Panc1 (cell line): ENCODE data around the gene CYP27A1. TPM values are rescaled to one million over a fixed set of nuclear protein-coding genes. Genes with fewer than 3 reads are reported as not detected.

Source experiments
- ATAC-seq: fragments of 200-7000 bp; cut with Tn5 transposase; 2 replicates; pipeline ENCODE4 v1.9.1; 2020; ENCODE audit warnings: mild to moderate bottlenecking, moderate library complexity
- BruUV-seq: library from RNA; stranded (reverse); fragments of 400-500 nt; replicated peaks from 2 replicates; lab custom pipeline; 2021; lab: Mats Ljungman, UMichigan
- CTCF ChIA-PET: fragments of 300-600 bp; sonication (Branson Sonifier 250); formaldehyde crosslinking; loops from one replicate; lab custom pipeline; 2022; ENCODE audit warnings: antibody characterized with exemption; lab: Charles Lee
- POLR2A ChIA-PET: fragments of 300-600 bp; sonication (Branson Sonifier 250); formaldehyde crosslinking; loops from one replicate; lab custom pipeline; 2022; ENCODE audit warnings: antibody characterized with exemption; lab: Charles Lee
- DNase-seq: peaks from one replicate; pipeline ENCODE4 v3.0.0-alpha.2; 2010; ENCODE audit warnings: low read depth, low spot score
- H3K27ac ChIP-seq: 2 replicates; pipeline ENCODE4 v1.5.1; 2011; ENCODE audit warnings: mild to moderate bottlenecking, low read length, inconsistent platforms
- H3K27me3 ChIP-seq: fragments of 200-500 bp; sonication (Bioruptor generic); 2 replicates; pipeline ENCODE4 v1.6.0; 2014; ENCODE audit warnings: low read length, inconsistent platforms; ENCODE audit not compliant: control insufficient read depth, insufficient read depth
- H3K36me3 ChIP-seq: fragments of 200-500 bp; sonication (Bioruptor generic); 2 replicates; pipeline ENCODE4 v1.5.1; 2014; ENCODE audit warnings: inconsistent platforms, mild to moderate bottlenecking, low read length, moderate library complexity; ENCODE audit not compliant: control insufficient read depth, insufficient read depth
- H3K4me1 ChIP-seq: 2 replicates; pipeline ENCODE4 v1.5.1; 2011; ENCODE audit warnings: inconsistent platforms, mild to moderate bottlenecking, low read length, moderate library complexity; ENCODE audit not compliant: control insufficient read depth, insufficient read depth
- H3K4me3 ChIP-seq, 2 experiments: 2 replicates each; pipeline ENCODE4 v1.5.1; 2011 to 2012; ENCODE audit warnings: low read depth in 2 of 2, low read length in 2 of 2, mild to moderate bottlenecking in 2 of 2, inconsistent platforms in 1 of 2, moderate library complexity in 1 of 2
- H3K9me3 ChIP-seq: fragments of 200-500 bp; sonication (Bioruptor generic); 2 replicates; pipeline ENCODE4 v1.5.1; 2014; ENCODE audit warnings: low read depth, mild to moderate bottlenecking, inconsistent platforms, low read length, moderate library complexity; ENCODE audit not compliant: control insufficient read depth, insufficient read depth
- POLR2AphosphoS5 ChIP-seq: IDR thresholded peaks from 2 replicates; pipeline ENCODE4 v1.6.1; 2012; ENCODE audit warnings: mild to moderate bottlenecking, low read depth, low read length, moderate library complexity
- REST ChIP-seq, 2 experiments: IDR thresholded peaks; 2 replicates each; pipeline ENCODE4 v1.6.1; 2011 to 2012; ENCODE audit warnings: low read depth in 2 of 2, control low read depth in 1 of 2, low read length in 1 of 2, mild to moderate bottlenecking in 1 of 2, moderate library complexity in 1 of 2; ENCODE audit not compliant: insufficient read depth in 1 of 2
- SIN3A ChIP-seq: IDR thresholded peaks from 2 replicates; pipeline ENCODE4 v1.6.1; 2012; ENCODE audit warnings: low read depth, mild to moderate bottlenecking, low read length, moderate library complexity, borderline replicate concordance; ENCODE audit not compliant: insufficient read depth
- TCF7L2 ChIP-seq: IDR thresholded peaks from 2 replicates; pipeline ENCODE4 v1.6.1; 2011; ENCODE audit warnings: mild to moderate bottlenecking, low read depth, low read length, inconsistent platforms
- in situ Hi-C: cut with HindIII; loops from 2 replicates; pipeline ENCODE4 v1.10.0; 2016; ENCODE audit warnings: low sequenced_read_pairs, low pct_unique_long_range_greater_than_20kb
- intact Hi-C: fragments of 100-400 bp; cut with micrococcal nuclease; formaldehyde crosslinking; loops from one replicate; pipeline ENCODE4 v1.10.0; 2022; ENCODE audit not compliant: unreplicated experiment
- total RNA-seq: library from RNA; stranded (reverse); gene quantifications from one replicate; pipeline ENCODE4 v1.2.1, GENCODE V29; 2021; ENCODE audit not compliant: unreplicated experiment
- TF ChIP-seq, protein P1 (sequence below): fragments of 450-650 bp; IDR thresholded peaks from 2 replicates; pipeline ENCODE4 v1.5.1; 2017; ENCODE audit warnings: mild to moderate bottlenecking

CYP27A1 gene
- total RNA-seq, 1 experiment from 2014 or later: 7.7 TPM

DNA sequence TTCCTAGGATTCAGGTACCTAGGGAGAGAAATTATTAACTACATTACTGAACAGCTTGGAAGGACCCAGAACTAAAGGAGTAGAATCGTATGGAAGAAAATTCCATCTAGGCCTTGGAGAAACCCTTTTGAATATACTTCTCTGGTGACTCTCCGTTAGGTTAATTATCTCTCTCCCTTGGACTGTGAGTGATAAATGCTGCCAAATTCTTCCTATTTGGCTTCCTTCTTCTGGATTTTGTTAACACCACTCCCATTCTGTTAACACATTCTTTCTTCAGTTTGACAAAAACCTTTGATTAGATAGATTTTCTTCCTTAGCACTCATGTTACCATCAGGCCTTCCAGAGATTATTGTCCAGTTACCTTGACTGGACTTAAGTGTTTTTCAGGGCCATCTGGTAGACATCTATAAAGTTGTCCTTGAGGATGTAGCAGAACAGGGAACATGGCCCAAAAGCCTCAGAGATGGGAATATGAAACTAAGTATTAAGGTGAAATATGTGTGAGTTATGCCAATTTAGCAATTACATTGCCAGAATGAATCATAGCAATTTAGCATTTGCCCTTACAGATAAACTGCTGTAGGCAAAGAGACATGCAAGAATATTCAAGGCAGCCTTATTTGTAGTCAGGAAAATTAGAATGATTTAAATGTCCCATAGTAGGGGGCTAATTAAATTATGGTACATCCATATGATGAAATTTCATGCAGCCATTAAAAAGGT lies 6.7 kb downstream of the CYP27A1 start:
- ChIA-PET CTCF (no interaction called here), POLR2A (no interaction called here)
- Histone ChIP-seq H3K27me3 (no peaks in the 10 kb centered on the region), H3K36me3 (no peaks in the 10 kb centered on the region), H3K9me3 (no peaks in the 10 kb centered on the region), H3K27ac (no peak overlapping the region), H3K4me1 (no peaks in the 10 kb centered on the region), H3K4me3 (no peak overlapping the region)
- no TSS peak for BruUV-seq
- TF ChIP-seq TCF7L2: no peak
- in situ Hi-C loops (no loop called here), intact Hi-C loops (no loop called here)
- ATAC-seq (no peak), DNase-seq (no peak)

DNA sequence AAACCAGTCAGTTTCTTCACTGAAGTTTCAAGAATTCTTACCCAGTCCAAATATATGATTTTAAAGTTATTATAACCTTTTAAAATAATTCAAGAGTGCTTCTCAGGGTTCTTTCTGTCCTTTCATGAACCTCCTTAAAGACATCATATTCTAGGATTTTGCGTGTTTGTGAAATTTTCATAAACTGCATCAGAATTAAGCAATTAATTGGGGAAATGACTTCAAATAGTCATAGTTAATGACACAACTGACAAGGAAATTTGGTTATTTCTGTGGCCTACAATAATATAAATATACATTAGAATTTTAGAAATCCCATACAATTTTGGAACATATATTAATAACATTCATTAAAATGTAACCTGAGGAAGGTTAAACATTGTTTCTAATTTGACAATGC lies 10.5 kb downstream of the CYP27A1 start:
- ATAC-seq (no peak), DNase-seq (no peak)
- in situ Hi-C loops (no loop called here), intact Hi-C loops (no loop called here)
- H3K9me3 ChIP-seq: no peaks in the 10 kb centered on the region
- TF ChIP-seq REST (IDR thresholded peaks at IDR 0.05; ENCODE audit: insufficient read depth in 1 of 2, low read depth in 2 of 2, low read length in 1 of 2) (no peak), SIN3A (no peak), POLR2AphosphoS5 (no peak), TCF7L2 (no peak)
- TF ChIP-seq, protein P1, sequence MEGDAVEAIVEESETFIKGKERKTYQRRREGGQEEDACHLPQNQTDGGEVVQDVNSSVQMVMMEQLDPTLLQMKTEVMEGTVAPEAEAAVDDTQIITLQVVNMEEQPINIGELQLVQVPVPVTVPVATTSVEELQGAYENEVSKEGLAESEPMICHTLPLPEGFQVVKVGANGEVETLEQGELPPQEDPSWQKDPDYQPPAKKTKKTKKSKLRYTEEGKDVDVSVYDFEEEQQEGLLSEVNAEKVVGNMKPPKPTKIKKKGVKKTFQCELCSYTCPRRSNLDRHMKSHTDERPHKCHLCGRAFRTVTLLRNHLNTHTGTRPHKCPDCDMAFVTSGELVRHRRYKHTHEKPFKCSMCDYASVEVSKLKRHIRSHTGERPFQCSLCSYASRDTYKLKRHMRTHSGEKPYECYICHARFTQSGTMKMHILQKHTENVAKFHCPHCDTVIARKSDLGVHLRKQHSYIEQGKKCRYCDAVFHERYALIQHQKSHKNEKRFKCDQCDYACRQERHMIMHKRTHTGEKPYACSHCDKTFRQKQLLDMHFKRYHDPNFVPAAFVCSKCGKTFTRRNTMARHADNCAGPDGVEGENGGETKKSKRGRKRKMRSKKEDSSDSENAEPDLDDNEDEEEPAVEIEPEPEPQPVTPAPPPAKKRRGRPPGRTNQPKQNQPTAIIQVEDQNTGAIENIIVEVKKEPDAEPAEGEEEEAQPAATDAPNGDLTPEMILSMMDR: no peak
- ChIA-PET CTCF (no interaction called here), POLR2A (no interaction called here)
- H3K27me3 ChIP-seq: no peaks in the 10 kb centered on the region
- no peaks in the 10 kb centered on the region for H3K4me1 ChIP-seq
- H3K27ac ChIP-seq: no peak overlapping the region
- no peak overlapping the region for H3K4me3 ChIP-seq
- BruUV-seq: no TSS peak
- H3K36me3 ChIP-seq: no peaks in the 10 kb centered on the region

DNA sequence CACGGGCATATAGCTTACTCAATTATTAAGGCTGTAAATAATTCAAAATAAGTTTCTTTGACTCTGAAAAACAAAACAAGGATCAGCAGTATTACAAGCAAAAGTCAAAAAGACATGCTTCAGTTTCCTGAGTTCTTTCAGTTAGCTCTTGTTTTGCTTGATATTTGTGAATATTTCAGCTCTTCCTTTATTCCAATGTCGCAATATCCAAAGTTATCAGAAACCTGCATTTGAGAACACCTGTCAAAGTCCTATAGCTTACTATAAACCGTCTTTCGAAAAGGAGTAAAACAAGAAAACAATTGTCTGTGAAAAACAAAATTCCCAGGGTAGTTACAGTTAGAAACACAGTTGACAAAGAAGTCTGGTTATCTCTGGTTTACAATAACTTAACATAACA lies 14.7 kb downstream of the CYP27A1 start:
- ATAC-seq: no peak
- CTCF ChIA-PET: no interaction called here

More for the DNA sequence above, 14.7 kb downstream of the CYP27A1 start:
- Histone ChIP-seq H3K27me3 (no peaks in the 10 kb centered on the region), H3K4me3 (no peak overlapping the region), H3K27ac (no peak overlapping the region), H3K4me1 (no peaks in the 10 kb centered on the region), H3K36me3 (no peaks in the 10 kb centered on the region), H3K9me3 (no peaks in the 10 kb centered on the region)
- TF ChIP-seq REST (IDR thresholded peaks at IDR 0.05; ENCODE audit: insufficient read depth in 1 of 2, low read depth in 2 of 2, low read length in 1 of 2) (no peak), TCF7L2 (no peak), POLR2AphosphoS5 (no peak), SIN3A (no peak)
- TF ChIP-seq, protein P1: no peak
- in situ Hi-C loops: no loop called here
- intact Hi-C loops: no loop called here
- DNase-seq: no peak
- BruUV-seq: no TSS peak
- POLR2A ChIA-PET: no interaction called here
